ENCODE measurements around the gene INTS4.
"Not testable (repeated sequence)": the region's sequence is repeated elsewhere in the genome, so short reads cannot be mapped to it uniquely, and the experiment has no call there.

GRCh38 chr11:77930334-77931208, 63.9 kb downstream of the INTS4 start:
- not testable (repeated sequence) for TF ChIP-seq POLR2A (IDR thresholded peaks at IDR 0.05; ENCODE audit: low read depth, low read length); POLR2AphosphoS5 (IDR thresholded peaks at IDR 0.05; ENCODE audit: low read depth, low read length); TAF1 (IDR thresholded peaks at IDR 0.05; ENCODE audit: borderline replicate concordance, low read depth, low read length)
